SK-N-MC (cell line): ENCODE data around the gene SYT8.

ENCODE experiments used
- EZH2 ChIP-seq: fragments of 200-600 bp; sonication (generic); IDR thresholded peaks from one replicate; pipeline ENCODE4 v1.6.1; 2017; ENCODE audit warnings: antibody characterized with exemption
- POLR2AphosphoS5 ChIP-seq: IDR thresholded peaks from 2 replicates; pipeline ENCODE4 v1.6.1; 2012; ENCODE audit warnings: mild to moderate bottlenecking, low read depth, low read length, borderline replicate concordance

DNA sequence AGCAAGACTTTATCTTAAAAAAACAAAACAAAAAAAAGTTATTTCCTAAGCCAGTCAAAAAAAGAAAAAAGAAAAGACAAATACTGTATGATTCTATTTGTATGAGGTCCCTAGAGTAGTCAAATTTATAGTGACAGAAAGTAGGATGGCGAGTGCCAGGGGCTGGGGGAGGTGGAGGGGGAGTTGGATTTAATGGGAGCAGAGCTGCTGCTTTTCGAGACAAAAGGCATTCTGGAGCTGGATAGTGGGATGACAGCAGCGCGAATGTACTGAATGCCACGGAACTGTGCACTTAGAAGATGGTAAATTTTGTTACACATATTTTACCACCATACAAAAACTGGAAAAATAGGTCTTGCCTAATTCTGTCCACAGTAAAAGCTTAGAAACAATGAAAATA, 17.8 kb upstream of the SYT8 start:
- TF ChIP-seq POLR2AphosphoS5 (no peak), EZH2 (no peak)
